Measurements from ENCODE around the gene TMEM231.
A peak's percentile ranks its signal among the peaks of the same experiment; 100 is the strongest.

TMEM231 gene

GRCh38 chr16:75578212-75578611, 22.2 kb upstream of the TMEM231 start:
- TF ChIP-seq ZNF274 (IDR thresholded peaks at IDR 0.05; ENCODE audit: low read depth, low read length): no peak
- no peak overlapping the region for H3K4me3 ChIP-seq (ENCODE audit: low read length)

- TF ChIP-seq ZNF274 (IDR thresholded peaks at IDR 0.05; ENCODE audit: low read depth, low read length): no peak
- H3K4me3 ChIP-seq (ENCODE audit: low read length): no peak overlapping the region
These were observed 20.3 kb upstream of the TMEM231 start for GRCh38 chr16:75576384-75576811.

GRCh38 chr16:75575958-75576357, 19.9 kb upstream of the TMEM231 start:
- H3K4me3 ChIP-seq (ENCODE audit: low read length): no peak overlapping the region
- no peak for TF ChIP-seq ZNF274 (IDR thresholded peaks at IDR 0.05; ENCODE audit: low read depth, low read length)

- no peak for TF ChIP-seq ZNF274 (IDR thresholded peaks at IDR 0.05; ENCODE audit: low read depth, low read length)
- no peak overlapping the region for H3K4me3 ChIP-seq (ENCODE audit: low read length)
These were observed 17.9 kb upstream of the TMEM231 start for GRCh38 chr16:75573955-75574354.

GRCh38 chr16:75572864-75573542, 17.0 kb upstream of the TMEM231 start:
- H3K4me3 ChIP-seq (ENCODE audit: low read length): no peak overlapping the region
- no peak for TF ChIP-seq ZNF274 (IDR thresholded peaks at IDR 0.05; ENCODE audit: low read depth, low read length)

GRCh38 chr16:75570396-75571065, 14.5 kb upstream of the TMEM231 start:
- no peak overlapping the region for H3K4me3 ChIP-seq (ENCODE audit: low read length)
- TF ChIP-seq ZNF274 (IDR thresholded peaks at IDR 0.05; ENCODE audit: low read depth, low read length): no peak

GRCh38 chr16:75567911-75568310, 11.9 kb upstream of the TMEM231 start:
- no peak for TF ChIP-seq ZNF274 (IDR thresholded peaks at IDR 0.05; ENCODE audit: low read depth, low read length)
- no peak overlapping the region for H3K4me3 ChIP-seq (ENCODE audit: low read length)

GRCh38 chr16:75566758-75567255, 10.8 kb upstream of the TMEM231 start:
- peak overlapping the region; percentile 79 for H3K4me3 ChIP-seq (ENCODE audit: low read length)
- TF ChIP-seq ZNF274 (IDR thresholded peaks at IDR 0.05; ENCODE audit: low read depth, low read length): no peak

- H3K4me3 ChIP-seq (ENCODE audit: low read length): peak within 1 kb of the TSS; percentile 79
These were observed 10.1 kb upstream of the TMEM231 start, which contains the start of gene GABARAPL2 for GRCh38 chr16:75566040-75566757. Gene GABARAPL2, plus strand, starts transcription at chr16:75566379. Its CDS starts 108 bp downstream, at chr16:75566487.

GRCh38 chr16:75565640-75566039, 9.6 kb upstream of the TMEM231 start:
- peak overlapping the region; percentile 79 for H3K4me3 ChIP-seq (ENCODE audit: low read length)
- TF ChIP-seq ZNF274 (IDR thresholded peaks at IDR 0.05; ENCODE audit: low read depth, low read length): no peak

More at GRCh38 chr16:75566040-75566757, 10.1 kb upstream of the TMEM231 start, which contains the start of gene GABARAPL2:
- TF ChIP-seq ZNF274 (IDR thresholded peaks at IDR 0.05; ENCODE audit: low read depth, low read length): no peak

- H3K4me3 ChIP-seq (ENCODE audit: low read length): no peak overlapping the region
- TF ChIP-seq ZNF274 (IDR thresholded peaks at IDR 0.05; ENCODE audit: low read depth, low read length): no peak
These were observed 3.7 kb upstream of the TMEM231 start for GRCh38 chr16:75559564-75560372.

GRCh38 chr16:75558846-75559401, 2.9 kb upstream of the TMEM231 start:
- H3K4me3 ChIP-seq (ENCODE audit: low read length): no peak overlapping the region
- no peak for TF ChIP-seq ZNF274 (IDR thresholded peaks at IDR 0.05; ENCODE audit: low read depth, low read length)

- no peak overlapping the region; the same call in 1 of the 2 replicates for H3K4me3 ChIP-seq (ENCODE audit: low read length)
- TF ChIP-seq ZNF274 (IDR thresholded peaks at IDR 0.05; ENCODE audit: low read depth, low read length): no peak
These were observed 439 bp upstream of the TMEM231 start for GRCh38 chr16:75556431-75556950.

Data from GM08714 (cell line).